Thoracic aorta (tissue), 2 donors: ENCODE data around the gene CRYBG1. TPM values are rescaled to one million over a fixed set of nuclear protein-coding genes. Genes with fewer than 3 reads are reported as not detected.

Experiments
- ATAC-seq: fragments of 150-250 bp; one replicate; pipeline ENCODE4 v1.8.0; 2017; ENCODE audit warnings: low read depth; ENCODE audit not compliant: insufficient number of reproducible peaks, low FRiP score
- DNase-seq: peaks from one replicate; pipeline ENCODE4 v3.0.0-alpha.2; 2020; ENCODE audit warnings: low spot score
- H3K27ac ChIP-seq, 2 donors: fragments of 200-600 bp; sonication (generic); 1 replicate in 1 of 2; 2 replicates in 1 of 2; pipeline ENCODE4 v1.5.1; 2016; ENCODE audit warnings: mild to moderate bottlenecking in 2 of 2, moderate library complexity in 2 of 2
- H3K27me3 ChIP-seq: fragments of 200-600 bp; sonication (generic); replicated peaks from 2 replicates; pipeline ENCODE4 v1.6.0; 2016; ENCODE audit warnings: mild to moderate bottlenecking; ENCODE audit not compliant: insufficient read depth
- H3K36me3 ChIP-seq: fragments of 200-600 bp; sonication (generic); one replicate; pipeline ENCODE4 v1.5.1; 2016
- H3K4me1 ChIP-seq, 2 donors: fragments of 200-600 bp; sonication (generic); 1 replicate in 1 of 2; 2 replicates in 1 of 2; pipeline versions ENCODE4 v1.5.1 to v1.6.0; 2016; ENCODE audit warnings: low read depth in 2 of 2, mild to moderate bottlenecking in 1 of 2; ENCODE audit not compliant: control insufficient read depth in 1 of 2
- H3K4me3 ChIP-seq: fragments of 200-600 bp; sonication (generic); 2 replicates; pipeline ENCODE4 v1.5.1; 2016; ENCODE audit warnings: mild to moderate bottlenecking
- H3K9me3 ChIP-seq: fragments of 200-600 bp; sonication (generic); 2 replicates; pipeline ENCODE4 v1.5.1; 2016
- total RNA-seq, 2 donors: library from RNA; depleted of rRNA; stranded (reverse); fragments of >200 nt; gene quantifications; one replicate each; pipeline versions ENCODE4 v1.1.0 to v1.2.3, GENCODE V29; 2016
- TF ChIP-seq, protein P1 (sequence below): fragments of 200-600 bp; sonication (generic); IDR thresholded peaks from one replicate; pipeline ENCODE4 v1.5.1; 2019; ENCODE audit warnings: antibody characterized with exemption

Gene CRYBG1
- total RNA-seq, 2 donors from 2014 or later, result 3.2 to 7.2 TPM

DNA sequence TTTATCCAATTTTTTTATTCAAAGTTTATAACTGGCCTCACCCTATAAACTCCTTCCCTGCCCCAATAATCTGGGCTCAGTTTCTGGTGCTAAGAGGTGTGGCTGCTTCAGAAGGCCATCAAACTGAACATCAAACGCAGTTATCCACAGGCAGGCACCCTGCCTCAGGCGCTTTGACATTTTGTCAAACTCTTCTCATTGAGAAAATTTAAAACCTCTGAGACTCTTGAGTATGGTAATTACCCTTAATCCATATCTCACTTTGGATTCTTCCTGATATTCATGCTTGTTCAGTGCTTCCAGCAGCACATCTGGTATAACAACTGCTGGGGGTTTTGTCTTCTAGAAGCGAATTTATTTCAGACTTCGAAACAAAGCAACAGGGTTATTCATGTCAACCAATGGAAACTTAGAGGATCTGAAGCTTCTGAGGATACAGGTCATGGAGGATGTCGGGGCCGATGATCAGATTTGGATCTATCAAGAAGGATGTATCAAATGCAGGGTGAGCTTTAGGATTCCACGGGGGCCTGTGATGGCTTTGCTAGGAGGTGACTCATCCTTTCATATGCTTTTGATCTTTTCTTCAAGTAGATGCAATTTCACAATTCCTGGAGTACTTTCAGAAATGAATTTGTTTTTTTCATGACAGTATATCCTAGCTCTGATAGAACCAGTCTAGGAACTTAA, 200.6 kb downstream of the CRYBG1 start:
- Histone ChIP-seq H3K4me1 (no peaks in the 10 kb centered on the region), H3K27me3 (no peaks in the 10 kb centered on the region), H3K27ac (no peak overlapping the region), H3K4me3 (no peak overlapping the region), H3K36me3 (no peaks in the 10 kb centered on the region), H3K9me3 (no peaks in the 10 kb centered on the region)
- ATAC-seq, result no peak
- no peak for DNase-seq
- TF ChIP-seq, protein P1, sequence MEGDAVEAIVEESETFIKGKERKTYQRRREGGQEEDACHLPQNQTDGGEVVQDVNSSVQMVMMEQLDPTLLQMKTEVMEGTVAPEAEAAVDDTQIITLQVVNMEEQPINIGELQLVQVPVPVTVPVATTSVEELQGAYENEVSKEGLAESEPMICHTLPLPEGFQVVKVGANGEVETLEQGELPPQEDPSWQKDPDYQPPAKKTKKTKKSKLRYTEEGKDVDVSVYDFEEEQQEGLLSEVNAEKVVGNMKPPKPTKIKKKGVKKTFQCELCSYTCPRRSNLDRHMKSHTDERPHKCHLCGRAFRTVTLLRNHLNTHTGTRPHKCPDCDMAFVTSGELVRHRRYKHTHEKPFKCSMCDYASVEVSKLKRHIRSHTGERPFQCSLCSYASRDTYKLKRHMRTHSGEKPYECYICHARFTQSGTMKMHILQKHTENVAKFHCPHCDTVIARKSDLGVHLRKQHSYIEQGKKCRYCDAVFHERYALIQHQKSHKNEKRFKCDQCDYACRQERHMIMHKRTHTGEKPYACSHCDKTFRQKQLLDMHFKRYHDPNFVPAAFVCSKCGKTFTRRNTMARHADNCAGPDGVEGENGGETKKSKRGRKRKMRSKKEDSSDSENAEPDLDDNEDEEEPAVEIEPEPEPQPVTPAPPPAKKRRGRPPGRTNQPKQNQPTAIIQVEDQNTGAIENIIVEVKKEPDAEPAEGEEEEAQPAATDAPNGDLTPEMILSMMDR, result no peak

DNA sequence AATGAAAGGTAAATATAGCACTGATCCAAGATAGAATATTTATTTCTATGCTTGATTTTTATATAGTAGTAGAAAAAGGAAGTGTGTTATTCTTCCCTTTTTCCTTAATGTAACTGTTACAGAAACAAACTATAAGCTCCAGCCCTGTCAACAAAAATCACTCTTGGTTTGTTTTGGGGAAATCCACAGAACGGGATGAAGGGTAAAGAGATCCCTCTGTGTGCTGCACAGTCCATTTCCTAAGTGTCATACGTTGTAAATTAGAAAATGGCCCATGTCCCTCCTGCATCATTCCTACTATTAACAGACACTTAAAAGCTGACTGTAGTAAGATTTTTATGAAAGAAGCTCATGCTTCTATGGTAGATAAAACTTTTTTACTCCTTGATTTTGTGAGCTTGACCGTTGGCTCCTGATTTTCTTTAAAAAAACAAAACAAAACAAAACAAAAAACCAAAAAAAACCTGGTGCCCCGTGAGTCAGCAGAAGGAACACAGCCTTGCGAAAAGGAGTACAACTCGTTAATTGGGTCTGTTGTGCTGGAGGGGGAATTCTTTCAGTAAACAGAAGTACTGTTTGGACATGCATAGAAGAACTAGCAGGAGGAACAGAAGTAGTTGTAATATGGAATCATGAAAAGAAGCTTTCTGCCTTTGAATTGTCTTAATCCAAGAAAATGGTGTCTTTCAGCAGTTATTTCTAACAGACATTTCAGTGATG, 201.3 kb downstream of the CRYBG1 start:
- DNase-seq (no peak), ATAC-seq (no peak)
- no peaks in the 10 kb centered on the region for H3K9me3 ChIP-seq
- no peak overlapping the region for H3K4me3 ChIP-seq
- H3K27ac ChIP-seq, result no peak overlapping the region
- H3K36me3 ChIP-seq, result no peaks in the 10 kb centered on the region
- H3K27me3 ChIP-seq, result no peaks in the 10 kb centered on the region
- TF ChIP-seq, protein P1, result no peak
- H3K4me1 ChIP-seq, result no peaks in the 10 kb centered on the region

DNA sequence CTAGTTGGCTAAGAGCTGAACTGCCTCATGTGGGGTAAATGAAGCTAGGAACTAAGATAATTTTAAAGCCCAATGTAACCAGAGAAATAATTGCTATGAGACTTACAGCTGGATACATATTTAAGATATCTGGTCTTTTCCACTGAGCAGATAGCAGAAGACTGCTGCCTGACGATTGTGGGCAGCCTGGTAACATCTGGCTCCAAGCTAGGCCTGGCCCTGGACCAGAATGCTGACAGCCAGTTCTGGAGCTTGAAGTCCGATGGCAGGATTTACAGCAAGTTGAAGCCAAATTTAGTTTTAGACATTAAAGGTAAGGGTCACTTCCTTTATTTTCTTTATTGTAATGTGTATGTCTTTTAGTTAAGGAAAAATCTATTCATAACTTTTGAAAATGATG, 203.1 kb downstream of the CRYBG1 start:
- TF ChIP-seq, protein P1, result no peak
- no peaks in the 10 kb centered on the region for H3K27me3 ChIP-seq
- H3K36me3 ChIP-seq, result no peaks in the 10 kb centered on the region
- ATAC-seq, result no peak
- H3K9me3 ChIP-seq, result no peaks in the 10 kb centered on the region
- no peak overlapping the region for H3K4me3 ChIP-seq
- DNase-seq, result no peak
- no peaks in the 10 kb centered on the region for H3K4me1 ChIP-seq
- no peak overlapping the region for H3K27ac ChIP-seq

DNA sequence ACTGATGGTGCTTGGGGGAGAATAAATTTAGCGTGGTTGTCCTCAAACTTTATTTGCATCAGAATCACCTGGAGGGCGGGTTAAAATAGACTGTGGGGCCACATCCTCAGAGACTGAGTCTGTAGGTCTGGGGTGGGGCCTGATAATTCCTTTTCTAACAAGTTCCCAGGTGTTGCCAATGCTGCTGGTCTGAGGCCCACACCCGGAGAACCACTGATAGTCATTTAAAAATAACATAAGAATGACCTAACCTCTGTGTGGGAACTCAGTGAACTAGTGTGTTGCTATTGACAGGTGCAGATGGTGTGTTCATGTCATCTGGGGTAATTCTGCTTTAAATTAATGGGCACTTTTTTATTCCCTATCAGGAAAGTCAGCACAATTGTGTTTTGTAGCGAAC, 204.0 kb downstream of the CRYBG1 start:
- Histone ChIP-seq H3K4me1 (no peaks in the 10 kb centered on the region), H3K36me3 (peaks cover under 1% of the 10 kb centered on the region), H3K27me3 (no peaks in the 10 kb centered on the region), H3K9me3 (no peaks in the 10 kb centered on the region), H3K4me3 (no peak overlapping the region), H3K27ac (no peak overlapping the region)
- ATAC-seq (no peak), DNase-seq (no peak)
- TF ChIP-seq, protein P1, result no peak

DNA sequence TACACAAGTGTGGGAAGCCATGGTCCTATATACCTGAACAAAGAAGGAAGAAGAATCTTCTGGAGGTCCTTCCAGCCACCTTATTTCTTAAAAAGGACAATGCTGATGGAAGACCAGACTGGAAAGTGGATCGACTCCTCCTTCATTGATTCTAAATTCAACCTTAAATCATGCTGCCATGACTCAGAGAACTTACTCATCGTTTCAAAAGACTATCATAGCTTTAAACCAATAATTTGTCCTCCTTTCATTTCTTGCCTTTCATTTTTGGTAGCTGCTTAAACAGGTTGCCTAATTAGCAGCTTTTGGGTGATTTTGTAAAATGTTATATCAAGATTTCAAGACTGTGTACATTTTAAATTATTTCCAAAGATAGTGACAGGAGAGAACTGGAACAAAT, 208.0 kb downstream of the CRYBG1 start:
- no peak overlapping the region for H3K27ac ChIP-seq
- no peaks in the 10 kb centered on the region for H3K27me3 ChIP-seq
- H3K4me1 ChIP-seq, result no peaks in the 10 kb centered on the region
- DNase-seq (no peak), ATAC-seq (no peak)
- H3K36me3 ChIP-seq, result peaks cover 3% of the 10 kb centered on the region
- H3K4me3 ChIP-seq, result no peak overlapping the region
- no peaks in the 10 kb centered on the region for H3K9me3 ChIP-seq
- TF ChIP-seq, protein P1, result no peak
